NOMO-1 treated with DMSO at 0.1 percent for 48 hours (cell line): Measurements from ENCODE around the gene ATXN10.
A peak's percentile ranks its signal among the peaks of the same experiment; 100 is the strongest.

Experiments used
- DNase-seq: peaks from one replicate; lab custom pipeline; 2025; ENCODE audit not compliant: unreplicated experiment; lab: John Stamatoyannopoulos, UW

Gene ATXN10

GRCh38 chr22:45817745-45818423 lies 146.2 kb downstream of the ATXN10 start:
- no peak for DNase-seq

DNA sequence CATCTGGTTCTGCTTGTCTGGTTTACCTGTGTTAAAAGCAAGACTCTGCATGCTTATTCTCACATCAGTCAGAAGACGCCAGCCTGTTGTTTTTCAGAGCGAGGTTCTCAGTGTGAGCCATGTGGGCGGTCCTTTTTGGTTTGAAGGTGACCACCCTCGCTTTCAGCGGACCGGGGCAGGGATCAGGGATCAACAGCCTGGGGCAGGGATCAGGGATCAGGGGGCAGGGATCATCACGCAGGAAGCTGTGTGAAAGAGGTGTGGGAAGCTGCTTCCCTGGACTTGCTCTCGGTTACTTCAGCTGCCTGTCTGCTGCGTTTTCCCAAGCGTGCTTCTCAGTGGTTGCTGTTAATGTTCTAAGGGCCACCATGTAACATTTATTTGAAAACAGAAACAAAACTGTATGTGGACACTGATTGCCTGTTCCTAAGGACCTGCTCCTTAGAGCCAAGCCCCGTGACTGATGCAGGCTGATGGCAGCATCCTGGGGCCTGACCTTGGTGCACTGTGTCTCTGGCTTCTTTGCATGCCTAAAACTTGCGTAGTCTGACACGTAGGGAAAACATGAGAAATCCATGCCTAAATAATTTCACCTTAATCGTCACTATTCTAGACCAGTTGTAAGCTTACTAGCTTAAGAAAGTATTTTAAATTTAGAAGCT lies 146.9 kb downstream of the ATXN10 start:
- no peak for DNase-seq

DNA sequence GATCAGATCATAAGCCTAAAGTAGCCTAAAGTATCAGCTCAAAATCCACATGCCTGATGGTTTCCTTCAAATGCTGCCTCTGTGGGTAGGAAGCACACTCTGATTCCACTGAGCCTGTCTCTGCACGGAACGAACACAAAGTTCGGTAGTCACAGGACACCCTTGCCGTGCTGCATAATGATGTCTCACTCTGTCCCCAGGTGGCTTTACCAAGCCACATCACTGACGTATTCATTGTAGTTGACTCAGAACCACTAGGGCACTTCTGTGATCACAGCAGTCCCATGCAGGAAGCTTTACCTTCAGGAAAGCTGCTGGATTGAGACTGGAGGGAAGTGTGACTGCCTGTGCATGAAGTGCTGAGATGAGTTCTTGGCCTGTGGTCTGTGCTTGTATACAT lies 147.7 kb downstream of the ATXN10 start:
- DNase-seq = no peak

GRCh38 chr22:45823336-45823735 lies 151.7 kb downstream of the ATXN10 start:
- peak; percentile 4 for DNase-seq

- DNase-seq = no peak
These were observed 154.9 kb downstream of the ATXN10 start for GRCh38 chr22:45826520-45826919.

DNA sequence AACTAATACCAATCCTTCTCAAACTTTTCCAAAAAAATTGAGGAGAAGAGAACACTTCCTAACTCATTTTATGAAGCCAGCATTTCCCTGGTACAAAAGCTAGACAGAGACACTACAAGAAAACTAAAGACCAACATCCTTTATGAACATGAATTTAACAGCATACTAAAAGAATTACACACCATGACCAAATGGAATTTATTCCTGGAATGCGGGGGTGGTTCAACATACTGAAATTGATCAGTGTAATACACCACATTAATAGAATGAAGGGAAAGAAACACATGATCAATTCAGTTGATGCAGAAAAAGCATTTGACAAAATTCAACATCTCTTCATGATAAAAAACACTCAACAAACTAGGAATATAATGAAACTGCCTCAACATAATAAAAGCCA lies 157.2 kb downstream of the ATXN10 start:
- DNase-seq = no peak

DNA sequence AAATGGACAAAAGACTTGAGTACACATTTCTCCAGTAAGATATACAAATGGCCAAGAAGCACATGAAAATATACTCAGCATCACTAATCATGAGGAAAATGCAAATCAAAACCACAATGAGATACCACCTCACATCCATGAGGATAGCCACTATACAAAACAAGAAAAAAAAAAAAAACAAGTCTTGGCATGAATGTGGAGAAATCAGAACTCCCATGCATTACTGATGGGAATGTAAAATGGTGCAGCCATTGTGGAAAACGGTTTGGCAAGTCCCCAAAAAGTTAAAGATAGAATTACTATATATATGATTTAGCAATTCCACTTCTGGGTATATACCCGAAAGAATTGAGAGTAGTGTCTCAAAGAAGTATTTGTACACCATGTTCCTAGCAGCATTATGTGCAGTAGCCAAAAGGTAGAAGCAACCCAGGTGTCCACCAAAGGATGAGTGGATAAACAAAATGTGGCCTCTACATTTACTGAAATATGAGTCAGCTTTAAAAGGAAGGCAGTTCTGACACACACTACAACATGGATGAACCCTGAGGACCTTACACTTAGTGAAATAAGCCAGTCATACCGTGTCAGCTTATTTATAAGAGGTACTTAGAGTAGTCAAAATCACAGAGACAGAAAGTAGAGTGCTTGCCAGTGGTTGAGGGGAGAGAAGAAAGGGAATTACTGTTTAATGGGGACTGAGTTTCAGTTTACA lies 159.1 kb downstream of the ATXN10 start:
- DNase-seq = no peak

GRCh38 chr22:45831394-45831793 lies 159.8 kb downstream of the ATXN10 start:
- no peak for DNase-seq

GRCh38 chr22:45832180-45832579 lies 160.5 kb downstream of the ATXN10 start:
- no peak for DNase-seq

- DNase-seq = no peak
These were observed 161.4 kb downstream of the ATXN10 start for GRCh38 chr22:45832959-45833580.

DNA sequence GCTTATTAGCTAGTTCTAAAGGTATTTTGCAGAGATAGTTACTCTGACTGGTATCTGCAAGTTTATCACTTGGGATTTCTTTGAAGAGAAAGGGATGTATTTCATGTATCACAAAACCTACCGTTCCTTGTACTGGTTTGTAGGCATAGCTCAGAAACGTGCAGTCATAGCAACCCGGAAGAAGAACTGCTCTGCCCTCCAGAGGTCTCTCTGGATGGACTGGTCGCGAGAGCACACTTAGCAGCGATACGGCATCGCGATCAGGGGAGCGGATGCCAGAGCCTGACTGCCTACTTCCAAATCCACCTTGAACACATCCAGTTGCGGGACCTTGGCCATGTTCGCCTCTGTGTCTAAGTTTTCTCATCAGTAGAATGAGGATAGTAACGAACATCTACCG lies 162.0 kb downstream of the ATXN10 start:
- DNase-seq = no peak

- DNase-seq = no peak
These were observed 162.6 kb downstream of the ATXN10 start for GRCh38 chr22:45834241-45834640.

DNA sequence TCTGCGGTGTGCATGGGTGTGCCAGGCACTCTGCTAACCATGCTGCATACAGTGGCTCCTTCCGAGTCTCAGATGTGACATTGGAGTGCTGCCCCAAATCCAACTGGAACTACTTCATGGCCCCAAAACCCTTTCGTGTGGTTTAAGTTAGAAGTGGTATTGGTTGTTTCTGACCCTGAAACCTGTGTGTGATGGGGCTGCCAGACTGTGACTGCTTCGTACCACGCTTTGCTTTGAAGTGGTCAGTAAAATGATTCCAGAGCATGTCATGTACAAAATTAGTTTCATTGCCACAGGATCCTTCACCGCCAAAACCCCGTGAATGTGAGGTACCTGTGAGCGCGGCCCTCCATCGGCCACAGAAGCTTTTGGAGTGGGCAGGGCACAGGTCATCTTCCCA lies 163.2 kb downstream of the ATXN10 start:
- no peak for DNase-seq

DNA sequence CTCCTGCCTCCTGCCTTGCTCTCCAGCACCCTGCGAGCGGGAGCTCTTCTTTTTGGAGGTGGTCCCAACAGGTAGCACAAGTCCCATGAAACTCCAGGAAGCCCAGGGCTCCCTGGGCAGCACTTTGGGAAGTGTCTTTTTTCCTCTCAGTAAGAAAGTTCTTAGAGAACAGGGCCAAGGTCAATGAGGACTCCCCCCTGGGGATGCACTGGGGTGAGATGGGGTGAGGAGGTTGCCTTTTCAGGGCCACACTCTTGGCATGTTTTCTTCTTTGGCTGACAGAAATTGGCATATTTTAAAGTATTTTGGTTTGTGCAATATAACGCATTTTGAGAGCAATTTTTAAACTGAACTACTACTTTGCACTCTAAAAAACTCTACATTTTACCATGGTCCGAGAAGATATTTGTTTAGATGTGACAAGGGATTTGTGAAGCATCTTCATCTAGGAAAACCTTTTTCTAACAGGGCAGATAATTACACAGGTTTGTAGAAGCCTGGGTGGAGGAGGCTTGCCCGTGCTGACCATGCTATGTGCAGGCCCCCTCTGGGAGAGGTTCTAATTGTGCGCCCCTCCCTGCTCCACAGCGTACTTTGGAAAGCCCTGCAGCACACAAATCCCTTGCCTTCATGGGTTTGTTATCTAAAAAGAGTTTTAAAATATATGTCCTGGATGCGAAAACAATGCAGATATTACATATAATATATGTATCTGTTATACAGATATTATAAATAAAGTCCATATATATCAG lies 165.0 kb downstream of the ATXN10 start:
- no peak for DNase-seq

GRCh38 chr22:45837508-45837907 lies 165.9 kb downstream of the ATXN10 start:
- no peak for DNase-seq

DNA sequence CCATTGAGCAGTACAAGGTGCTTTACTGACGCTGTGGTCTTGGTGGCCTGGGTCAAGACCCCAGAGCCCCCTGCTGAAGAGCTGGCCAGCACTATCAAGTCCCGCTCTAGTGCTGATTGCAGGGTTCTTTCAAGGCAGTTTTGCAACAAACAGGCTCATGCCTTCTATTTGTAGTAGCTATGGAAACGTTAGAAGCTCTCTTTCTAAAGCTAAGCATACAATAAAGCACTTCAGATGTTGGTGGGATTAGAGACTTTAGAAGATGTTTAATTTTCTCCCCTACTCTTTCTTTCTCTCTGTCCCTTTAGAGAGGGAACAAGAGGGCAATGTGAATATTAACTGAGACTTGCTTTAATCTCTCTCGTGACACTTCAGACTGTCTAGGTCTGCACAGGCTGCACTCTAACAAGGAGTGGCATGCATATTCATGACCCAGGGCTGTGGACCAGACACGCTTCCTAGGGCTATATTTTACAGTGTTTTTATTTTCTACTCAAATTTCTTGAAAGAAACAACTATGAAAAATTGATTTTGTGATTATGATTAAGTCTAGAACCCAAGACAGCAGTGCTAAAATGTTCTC lies 166.8 kb downstream of the ATXN10 start:
- no peak for DNase-seq

- DNase-seq = no peak
These were observed 168.8 kb downstream of the ATXN10 start for GRCh38 chr22:45840483-45840882.

DNA sequence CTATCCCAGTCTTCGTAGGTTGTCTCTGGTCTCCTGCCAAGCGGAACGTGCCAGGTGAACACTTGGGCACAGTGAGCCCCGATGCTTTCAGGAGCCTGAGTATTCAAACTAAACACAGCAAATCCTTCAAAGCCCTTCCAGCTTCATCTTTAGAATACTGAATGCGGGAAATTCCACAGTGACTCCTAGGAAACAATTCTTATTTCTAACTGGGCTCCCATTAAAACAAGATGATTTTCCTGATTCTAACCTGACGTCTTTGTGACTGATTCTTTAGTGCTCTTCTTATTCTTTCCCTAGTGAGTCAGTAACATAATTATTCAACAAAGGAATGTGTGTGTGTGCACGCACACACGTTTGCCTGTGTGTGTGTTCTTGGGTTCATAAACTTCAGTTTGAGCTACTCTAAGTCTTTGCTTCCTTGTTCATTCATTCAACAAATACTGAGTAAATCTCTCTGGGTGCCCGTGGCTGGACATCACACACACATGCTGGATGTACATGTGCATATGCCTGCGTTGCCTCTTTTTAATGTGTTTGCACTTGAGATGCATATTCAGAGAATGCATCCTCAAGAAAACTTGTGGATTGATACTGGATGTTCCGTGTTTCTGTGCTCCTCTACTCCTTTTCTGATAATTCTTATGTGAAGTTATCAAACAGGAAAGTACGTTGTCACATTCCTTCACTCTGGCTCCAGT lies 170.8 kb downstream of the ATXN10 start:
- no peak for DNase-seq

DNA sequence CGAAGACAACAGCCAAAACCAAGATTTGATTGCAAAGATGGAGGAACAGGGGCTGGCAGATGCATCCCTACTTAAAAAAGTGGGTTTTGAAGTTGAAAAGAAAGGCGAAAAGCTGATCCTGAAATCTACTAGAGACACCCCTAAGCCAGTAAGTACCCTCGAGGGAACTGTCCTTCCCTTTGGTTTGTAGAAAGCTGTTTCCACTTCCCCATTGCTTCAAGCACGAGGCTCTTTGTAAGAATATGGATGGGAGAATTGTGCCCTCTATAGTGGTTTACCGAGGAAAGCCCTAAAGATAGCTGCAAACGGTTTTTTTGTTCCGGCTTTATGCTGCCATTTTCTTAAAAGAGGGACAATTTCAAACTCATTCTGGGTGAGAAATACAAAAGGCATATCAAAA lies 171.4 kb downstream of the ATXN10 start:
- peak; percentile 63 for DNase-seq

GRCh38 chr22:45843986-45844385 lies 172.4 kb downstream of the ATXN10 start:
- no peak for DNase-seq
